ES-I3 (cell line): ENCODE measurements around the gene LRRIQ4.

Experiments used
- H3K36me3 ChIP-seq: 2 replicates; pipeline ENCODE4 v1.6.1; 2013; ENCODE audit warnings: mild to moderate bottlenecking, low read length, control low read depth, moderate library complexity; ENCODE audit not compliant: insufficient read depth
- H3K4me1 ChIP-seq: 2 replicates; pipeline ENCODE4 v1.6.1; 2013; ENCODE audit warnings: mild to moderate bottlenecking, control low read depth, low read length; ENCODE audit not compliant: insufficient read depth
- H3K9ac ChIP-seq: 2 replicates; pipeline ENCODE4 v1.6.1; 2013; ENCODE audit warnings: low read depth, mild to moderate bottlenecking, low read length, moderate library complexity
- H3K9me3 ChIP-seq: 2 replicates; pipeline ENCODE4 v1.6.1; 2013; ENCODE audit warnings: mild to moderate bottlenecking, low read length, moderate library complexity; ENCODE audit not compliant: control insufficient read depth, insufficient read depth

The LRRIQ4 gene

GRCh38 chr3:169886671-169887070 lies 74.0 kb downstream of the LRRIQ4 start:
- Histone ChIP-seq H3K9me3 (no peaks in the 10 kb centered on the region), H3K4me1 (peaks cover 9% of the 10 kb centered on the region; the same call in 1 of the 2 replicates), H3K9ac (no peak overlapping the region), H3K36me3 (no peaks in the 10 kb centered on the region)
